NK-92 (cell line): ENCODE results near the gene SFRP2.

Experiments
- DNase-seq: peaks from one replicate; lab custom pipeline; 2025; ENCODE audit not compliant: unreplicated experiment; lab: John Stamatoyannopoulos, UW

The SFRP2 gene

GRCh38 chr4:153731239-153731638, 57.6 kb downstream of the SFRP2 start:
- no peak for DNase-seq
